HuH-7.5 (cell line): ENCODE results near the gene SOX21.

Experiments used
- DNase-seq: peaks from one replicate; pipeline ENCODE4 v3.0.0; 2011; ENCODE audit warnings: low spot score

SOX21 gene

DNA sequence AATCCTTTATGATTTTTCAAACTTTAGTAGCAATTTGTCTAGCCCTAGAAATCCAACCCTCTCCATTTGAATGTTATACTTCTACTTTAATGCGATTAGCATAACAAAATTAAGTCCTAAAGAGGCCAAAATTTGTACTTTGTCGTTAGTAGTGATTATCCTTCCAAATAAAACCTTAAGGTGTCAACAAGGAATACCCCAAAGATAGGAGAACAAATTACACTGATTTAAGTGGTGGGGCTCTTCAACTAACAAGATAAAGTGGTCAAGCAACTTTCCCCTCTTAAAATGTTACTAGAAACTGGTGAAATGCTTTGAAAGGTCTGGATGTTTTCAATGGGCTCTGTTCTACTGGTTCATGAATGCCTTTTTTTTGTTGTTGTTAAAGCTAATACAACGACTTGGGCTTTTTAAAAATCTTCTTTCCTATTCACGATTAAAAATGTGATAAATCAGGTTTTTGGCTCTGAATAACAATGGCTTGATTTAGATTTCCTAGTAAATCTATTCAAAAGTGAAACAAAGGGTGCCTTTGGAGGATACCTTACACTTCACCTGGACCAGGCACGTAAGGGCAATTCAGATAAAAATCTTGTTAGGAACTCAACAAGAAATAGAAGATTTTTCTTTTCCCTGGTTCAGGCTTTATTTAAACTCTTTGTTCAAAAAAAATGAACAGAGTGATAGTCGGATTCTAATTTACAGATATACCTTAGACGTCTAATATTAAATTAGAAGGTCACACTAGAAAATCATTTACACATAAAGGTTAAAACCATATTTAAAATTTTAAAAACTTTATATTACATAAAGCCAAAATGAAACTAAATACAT lies 3.1 kb downstream of the SOX21 start:
- no peak for DNase-seq

GRCh38 chr13:94708031-94708859 lies 4.1 kb downstream of the SOX21 start:
- no peak for DNase-seq

DNA sequence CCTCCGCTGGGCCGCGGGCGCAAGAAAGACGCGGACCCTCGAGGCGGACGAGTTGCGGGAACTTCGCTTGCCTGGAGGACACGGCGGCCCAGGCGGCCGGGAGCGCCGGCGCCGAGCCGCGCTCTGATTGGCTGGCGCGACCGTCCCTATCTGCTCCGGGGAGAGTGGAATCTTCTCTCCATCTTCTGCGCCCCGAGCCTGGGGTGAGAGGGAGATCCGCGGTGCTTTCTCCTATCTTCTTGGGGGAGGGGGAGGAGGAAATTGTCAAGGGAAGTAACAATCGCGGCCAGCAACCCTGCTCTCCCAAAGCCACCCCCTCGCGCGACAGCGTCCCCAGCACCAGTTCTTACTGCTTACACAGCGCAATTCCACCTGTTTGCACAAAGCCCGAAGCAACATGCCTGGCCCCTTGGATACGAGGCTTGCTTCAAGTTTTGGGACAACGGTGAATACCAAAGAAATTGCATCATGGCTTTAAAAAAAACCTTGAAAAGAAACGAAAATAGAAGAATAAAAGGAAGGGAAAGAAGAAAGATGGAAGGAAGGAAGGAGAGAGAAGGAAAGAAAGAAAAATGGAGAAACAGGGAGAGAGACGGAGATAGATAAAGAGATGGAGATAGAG lies 4.8 kb downstream of the SOX21 start:
- no peak for DNase-seq

DNA sequence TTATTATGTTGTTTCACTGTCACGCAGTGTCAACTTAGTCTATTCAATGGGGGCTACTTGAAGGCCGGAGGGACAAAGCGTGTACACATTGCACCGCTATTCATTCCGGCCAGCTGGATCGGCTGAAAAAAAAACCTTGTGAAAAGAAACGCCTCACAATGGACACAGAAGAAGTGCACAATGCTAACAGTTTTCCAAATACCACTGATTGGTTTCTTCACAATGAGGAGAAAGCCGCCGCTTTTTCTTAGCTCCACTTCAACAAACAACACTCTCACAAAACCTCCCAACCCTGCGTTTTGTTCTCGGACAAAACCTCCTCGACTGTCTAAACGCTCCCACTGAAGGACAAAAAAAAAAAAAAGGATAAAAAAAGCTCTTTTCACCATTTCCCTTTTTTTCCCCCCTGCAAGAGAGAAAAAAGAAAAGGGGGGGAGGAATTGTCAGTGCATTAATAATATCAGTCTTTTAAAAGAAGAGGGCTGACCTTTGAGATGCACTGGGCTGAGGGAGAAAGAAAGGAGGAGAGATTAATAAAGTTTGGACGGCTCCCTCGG lies 5.4 kb downstream of the SOX21 start:
- no peak for DNase-seq

- no peak for DNase-seq
Measured at GRCh38 chr13:94706101-94706842, 6.1 kb downstream of the SOX21 start.

DNA sequence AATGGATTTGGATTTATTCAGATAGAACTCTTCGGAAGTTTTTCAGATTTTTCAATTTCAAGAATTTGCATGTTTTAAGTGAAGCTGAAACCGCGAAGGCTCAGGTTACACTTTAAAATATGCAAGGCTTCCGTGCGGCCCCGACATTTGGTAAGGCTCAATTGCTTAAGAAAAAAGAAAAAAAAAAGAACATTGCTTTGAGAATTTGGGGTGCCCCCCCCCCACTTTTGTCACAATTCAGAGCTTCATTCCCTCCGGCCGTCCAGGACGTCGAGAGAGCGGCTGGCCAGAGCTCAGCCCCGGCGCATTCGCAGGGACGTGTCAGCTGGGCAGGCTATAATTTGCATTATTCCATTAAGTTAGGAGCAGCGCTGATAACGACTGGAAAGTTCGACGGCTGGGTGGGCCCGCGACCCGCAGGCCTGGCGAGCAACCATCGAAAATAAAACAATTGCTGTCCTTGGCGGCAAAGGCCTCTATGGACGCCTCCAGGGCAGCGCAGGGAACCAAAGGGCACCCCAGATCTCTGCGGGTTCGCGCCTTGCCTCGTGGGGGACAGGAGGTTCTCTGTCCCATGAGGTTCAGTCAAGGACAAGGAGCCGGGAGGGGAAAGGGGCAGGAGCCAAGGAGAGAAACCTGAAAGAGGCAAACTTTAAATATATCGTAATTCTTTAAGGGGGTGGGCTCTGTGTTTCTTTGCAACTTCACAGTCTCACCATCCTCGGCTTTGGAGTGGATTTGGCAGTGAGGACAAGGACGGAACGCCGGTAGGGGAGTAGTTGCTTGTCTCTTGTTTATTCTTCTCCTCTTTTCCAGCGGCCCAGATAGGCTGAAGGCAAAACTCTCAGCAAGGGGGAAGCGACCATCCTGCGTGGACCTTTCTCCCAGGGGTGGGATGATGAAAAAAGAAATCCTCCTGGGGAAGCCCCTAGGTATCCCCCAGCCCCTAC lies 7.0 kb downstream of the SOX21 start:
- no peak for DNase-seq

- DNase-seq, result no peak
Measured at GRCh38 chr13:94704377-94705080, 7.8 kb downstream of the SOX21 start.

- no peak for DNase-seq
Measured at GRCh38 chr13:94703721-94704314, 8.5 kb downstream of the SOX21 start.

DNA sequence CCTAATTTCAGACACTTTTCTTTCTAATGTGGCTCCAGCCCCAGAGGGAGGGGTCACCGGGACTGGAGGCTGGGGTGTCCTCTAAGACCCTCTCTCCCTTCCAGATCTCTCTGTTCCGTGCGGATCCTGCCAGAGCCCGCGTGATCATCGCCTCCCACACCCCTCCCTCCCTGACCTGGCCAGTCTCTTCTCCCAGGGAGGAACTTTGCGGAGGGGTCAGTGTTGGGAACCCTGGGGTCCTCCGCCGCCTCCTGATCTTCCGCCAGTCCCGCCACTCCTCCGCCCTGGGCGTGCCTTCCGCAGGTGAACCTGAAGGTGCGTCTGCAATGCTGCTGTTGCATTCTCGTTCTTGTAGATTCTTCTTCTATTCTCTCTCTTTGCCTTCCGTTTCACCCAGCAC lies 9.1 kb downstream of the SOX21 start:
- DNase-seq, result no peak

DNA sequence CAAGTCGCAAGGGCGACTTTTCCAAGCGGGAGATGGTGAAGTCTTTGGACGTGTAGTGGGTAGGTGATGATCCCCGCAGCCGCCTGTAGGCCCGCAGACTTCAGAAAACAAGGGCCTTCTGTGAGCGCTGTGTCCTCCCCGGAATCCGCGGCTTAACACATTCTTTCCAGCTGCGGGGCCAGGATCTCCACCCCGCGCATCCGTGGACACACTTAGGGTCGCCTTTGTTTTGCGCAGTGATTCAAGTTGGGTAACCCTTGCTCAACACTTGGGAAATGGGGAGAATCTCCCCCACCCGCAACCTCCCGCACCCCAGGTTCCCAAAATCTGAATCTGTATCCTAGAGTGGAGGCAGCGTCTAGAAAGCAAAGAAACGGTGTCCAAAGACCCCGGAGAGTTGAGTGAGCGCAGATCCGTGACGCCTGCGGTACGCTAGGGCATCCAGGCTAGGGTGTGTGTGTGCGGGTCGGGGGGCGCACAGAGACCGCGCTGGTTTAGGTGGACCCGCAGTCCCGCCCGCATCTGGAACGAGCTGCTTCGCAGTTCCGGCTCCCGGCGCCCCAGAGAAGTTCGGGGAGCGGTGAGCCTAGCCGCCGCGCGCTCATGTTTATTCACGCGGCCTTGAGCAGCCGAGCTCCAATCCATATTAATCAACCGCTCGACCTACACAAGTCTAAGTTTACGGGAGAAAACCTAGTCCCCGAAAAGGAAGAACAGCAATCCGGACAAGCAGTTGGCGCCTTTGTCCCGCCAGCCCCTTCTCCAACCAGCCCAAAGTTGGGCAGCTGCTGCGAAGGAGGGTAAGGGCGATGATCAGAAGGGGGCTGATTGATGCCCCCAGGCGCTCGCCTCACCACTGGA lies 9.9 kb downstream of the SOX21 start:
- no peak for DNase-seq

DNA sequence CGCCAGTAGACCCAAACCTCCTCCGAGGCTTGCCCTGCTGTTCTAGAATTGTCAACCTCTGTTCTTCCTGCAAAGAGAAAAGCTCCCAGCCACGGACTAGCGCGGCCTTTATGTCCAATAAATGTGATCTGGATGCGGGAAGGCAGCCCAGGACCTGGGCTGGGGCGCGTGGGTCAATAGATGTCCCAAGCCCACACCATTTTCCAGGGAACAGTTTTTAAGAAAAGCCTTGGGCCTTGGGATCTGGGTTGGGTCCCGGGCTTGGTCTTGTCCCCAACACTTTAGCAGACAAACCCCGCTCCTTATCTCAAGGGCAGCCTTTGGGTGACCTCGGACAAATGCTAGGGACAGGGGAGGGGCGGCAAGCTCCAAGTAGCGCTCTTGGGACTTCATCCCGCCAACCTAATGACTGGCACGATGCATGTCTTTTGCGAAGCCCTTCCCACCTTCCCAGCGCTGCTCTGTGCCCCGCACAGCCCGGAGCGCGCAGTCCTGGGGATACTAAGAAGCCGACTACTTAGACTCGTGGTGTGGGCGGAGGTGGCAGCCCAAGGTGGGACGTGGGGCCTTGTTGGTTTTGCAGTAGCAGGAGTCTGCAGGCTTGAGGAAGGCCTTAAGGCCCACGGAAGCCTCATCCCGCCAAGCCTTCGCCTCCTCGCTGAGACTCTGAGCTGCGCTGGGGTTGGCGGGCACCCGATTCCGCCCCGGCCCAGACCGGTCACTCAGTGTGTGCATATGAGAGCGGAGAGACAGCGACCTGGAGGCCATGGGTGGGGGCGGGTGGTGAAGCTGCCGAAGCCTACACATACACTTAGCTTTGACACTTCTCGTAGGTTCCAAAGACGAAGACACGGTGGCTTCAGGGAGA lies 10.8 kb downstream of the SOX21 start:
- no peak for DNase-seq

DNA sequence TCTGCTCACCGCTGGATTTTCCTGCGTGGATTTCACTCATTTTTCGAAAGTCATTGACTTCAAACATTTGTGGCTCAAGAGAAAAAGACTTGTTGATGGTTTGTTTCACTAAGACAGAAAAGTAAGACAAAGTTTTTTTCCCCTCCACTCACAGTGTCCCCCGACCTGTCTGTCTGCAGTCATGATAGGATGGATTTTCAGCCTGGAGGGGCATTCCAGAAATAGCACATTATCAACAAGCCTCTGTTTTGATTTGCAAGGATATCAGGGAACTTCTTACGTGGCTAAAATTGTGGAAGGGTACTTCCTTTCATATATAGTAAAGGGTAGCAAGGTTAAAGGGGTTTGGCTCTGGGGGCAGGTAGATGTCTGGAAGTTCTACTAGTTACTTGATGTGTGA lies 11.8 kb downstream of the SOX21 start:
- no peak for DNase-seq

GRCh38 chr13:94700051-94700535 lies 12.3 kb downstream of the SOX21 start:
- no peak for DNase-seq

DNA sequence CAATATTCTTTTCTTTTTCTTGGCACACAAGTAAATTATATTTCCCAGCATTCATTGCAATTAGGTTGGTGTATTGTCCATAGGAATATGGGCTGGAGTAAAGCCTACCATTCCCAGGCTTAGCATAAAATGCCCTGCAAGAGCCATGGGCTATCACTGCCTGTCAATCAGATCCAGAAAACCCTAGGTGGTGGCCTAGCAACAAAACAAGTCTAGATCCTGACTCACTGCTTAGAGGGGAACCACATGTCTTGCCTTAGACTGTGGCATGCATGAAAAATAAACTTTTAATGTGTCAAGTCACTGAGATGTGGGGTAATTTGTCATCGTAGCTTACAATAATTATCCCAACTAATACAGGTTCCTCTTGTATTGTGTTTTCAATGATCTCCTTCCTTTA lies 16.2 kb downstream of the SOX21 start:
- DNase-seq, result no peak

DNA sequence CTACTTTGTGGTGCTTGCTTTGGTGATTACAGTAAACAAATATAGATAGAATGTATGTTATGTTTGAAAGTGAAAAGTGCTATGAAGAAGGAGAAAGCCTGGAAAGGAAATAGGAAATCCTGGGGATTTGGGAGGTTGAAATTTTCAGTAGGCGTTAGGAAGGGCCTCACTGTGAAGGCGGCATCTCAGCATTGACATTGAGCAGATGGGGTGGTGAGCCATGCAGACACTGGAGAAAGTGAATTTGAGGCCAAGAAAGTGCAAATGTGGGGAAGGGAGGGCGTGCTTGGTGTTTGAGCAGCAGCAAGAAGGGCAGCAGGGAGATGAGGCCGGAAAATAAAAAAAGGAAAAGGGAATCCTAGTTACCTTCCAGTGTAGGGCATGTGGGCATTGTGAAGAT lies 20.3 kb downstream of the SOX21 start:
- no peak for DNase-seq

DNA sequence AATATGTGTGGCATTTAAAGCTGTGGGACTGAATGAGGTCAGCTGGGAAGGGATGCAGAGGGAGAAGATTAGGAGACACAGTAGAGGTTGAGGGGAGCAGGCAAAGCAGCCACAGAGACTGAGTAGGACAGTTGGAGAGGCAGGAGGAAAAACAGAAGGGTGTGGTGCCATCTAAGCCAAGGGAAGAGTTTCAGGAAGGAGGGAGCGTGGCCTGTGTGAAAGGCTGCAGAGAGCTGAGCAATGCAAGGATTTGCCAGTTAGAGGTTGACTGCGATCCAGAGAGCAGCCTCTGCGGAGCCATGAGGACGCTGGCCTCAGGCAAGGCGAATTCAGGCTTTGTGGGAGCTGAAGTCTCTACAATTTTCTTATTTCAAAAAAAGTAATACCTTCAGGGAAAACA lies 28.9 kb downstream of the SOX21 start:
- no peak for DNase-seq

DNA sequence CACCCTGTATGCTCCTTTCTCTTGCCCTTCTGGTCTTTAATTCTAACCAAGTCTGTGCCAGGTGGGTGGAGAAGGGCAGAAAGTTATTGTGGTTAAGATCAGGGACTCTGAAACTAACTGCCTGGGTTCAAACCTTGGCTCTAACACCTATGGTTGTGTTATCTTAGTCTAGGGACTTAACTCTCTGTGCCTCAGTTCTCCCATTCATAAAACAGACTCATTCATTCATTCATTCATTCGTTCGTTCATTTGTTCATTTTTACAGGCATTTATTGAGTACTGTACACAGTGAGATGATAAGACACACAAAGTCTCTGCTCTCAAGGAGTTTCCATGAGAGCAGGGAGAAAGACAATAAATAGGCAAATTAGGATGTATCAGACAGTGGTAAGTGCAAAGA lies 30.1 kb downstream of the SOX21 start:
- DNase-seq, result no peak

- no peak for DNase-seq
Measured at GRCh38 chr13:94679614-94680013, 32.7 kb downstream of the SOX21 start.
